Measurements from ENCODE around the gene PLA1A. TPM values are rescaled to one million over a fixed set of nuclear protein-coding genes. Genes with fewer than 3 reads are reported as not detected.
"Not testable (repeated sequence)": the region's sequence is repeated elsewhere in the genome, so short reads cannot be mapped to it uniquely, and the experiment has no call there.

Gene PLA1A
- total and polyA plus RNA-seq, 4 donors, result 0.50 to 5.7 (median 3.1) TPM

DNA sequence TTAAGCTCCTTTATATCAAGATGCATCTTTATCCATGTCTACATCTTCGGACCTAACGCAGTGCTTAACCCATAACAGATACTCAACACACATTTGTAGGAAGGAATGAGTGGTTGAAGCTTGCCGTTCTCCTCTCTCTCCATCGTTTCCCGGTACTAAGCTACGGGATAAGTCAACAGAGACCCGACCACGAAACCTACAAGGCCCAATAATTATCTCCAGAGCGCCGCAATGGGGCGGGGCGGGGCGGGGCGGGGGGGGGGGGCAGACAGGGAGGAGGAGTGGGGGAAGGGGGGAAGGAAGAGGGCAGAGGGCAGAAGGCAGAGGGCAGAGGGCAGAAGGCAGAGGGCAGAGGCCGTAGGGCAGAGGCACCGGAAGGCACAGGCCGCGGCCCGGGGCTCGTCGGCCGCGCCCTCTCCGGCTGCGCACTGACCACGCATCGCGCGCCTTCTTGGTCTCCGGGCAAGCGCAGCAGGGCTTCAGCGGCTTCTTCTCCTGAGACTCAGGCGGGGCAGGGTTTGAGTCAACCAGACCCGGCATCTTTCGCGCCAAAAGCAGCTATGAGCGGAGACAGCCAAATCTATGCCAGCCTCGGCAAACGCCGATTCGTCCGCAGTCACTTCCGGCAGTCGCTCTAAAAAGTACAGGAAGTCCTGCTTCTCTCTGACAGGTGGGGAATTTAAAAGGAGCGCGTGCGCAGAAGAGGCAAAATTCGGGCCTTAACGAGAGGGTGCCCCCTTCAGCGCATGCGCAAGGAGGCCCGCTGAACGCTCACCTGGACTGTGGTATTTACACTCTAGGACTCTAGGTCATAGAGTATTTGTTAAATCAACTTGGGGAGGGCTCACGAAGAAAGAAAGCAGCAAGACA is 79.3 kb downstream of the PLA1A start, which contains the start of gene COX17:
Gene COX17, minus strand, starts transcription at position 636 of the 870 bp plus-strand sequence. Its CDS starts 96 bp downstream, at position 540.
- Histone ChIP-seq H3K36me3 (ENCODE audit: control insufficient read depth in 1 of 2, insufficient read depth in 2 of 2, low read length in 1 of 2) (peaks cover 0 to 3% of the 10 kb centered on the region in 2 donors), H3K27ac (ENCODE audit: low read depth in 1 of 2, low read length in 2 of 2) (peak within 1 kb of the TSS; percentile 61 to 92), H3K4me3 (ENCODE audit: low read length in 2 of 2) (peak within 1 kb of the TSS; percentile 79 to 81), H3K27me3 (ENCODE audit: control insufficient read depth in 1 of 2, insufficient read depth in 2 of 2, low read length in 1 of 2) (no peaks in the 10 kb centered on the region), H3K9me3 (ENCODE audit: control insufficient read depth, low read length) (no peaks in the 10 kb centered on the region), H3K4me1 (ENCODE audit: control insufficient read depth in 1 of 2, insufficient read depth in 2 of 2, low read length in 2 of 2) (no peaks in the 10 kb centered on the region)
- ATAC-seq (ENCODE audit: low FRiP score) (peak; percentile 95), DNase-seq (peak; percentile 96 to 97)
- 0% methylated on average over 53 to 54 of the region's 54 CpGs for WGBS, 2 donors
- intact Hi-C loops (cut with DNase I), result loop anchor here in 1 of 2 donors (2.0 to 10.0 kb wide), 2 partner anchors 98 to 182 kb away; partner anchors contain the start of genes ADPRH and TIMMDC1

DNA sequence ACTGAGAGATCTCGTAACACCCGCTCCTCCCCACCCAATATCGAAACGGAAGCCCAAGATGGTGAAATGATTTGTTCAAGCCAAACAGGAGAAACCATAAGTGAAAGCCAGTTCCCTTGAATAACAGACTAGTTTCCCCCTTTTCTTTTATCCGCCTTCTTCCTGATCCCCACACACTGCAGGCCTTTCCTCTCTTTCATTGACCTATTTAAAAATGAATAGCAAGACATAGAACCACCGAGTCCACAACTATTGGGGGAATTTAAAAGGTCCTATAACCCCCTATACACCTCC is 79.9 kb downstream of the PLA1A start:
- Histone ChIP-seq H3K27ac (ENCODE audit: low read depth in 1 of 2, low read length in 2 of 2) (peak overlapping the region; percentile 61 to 92), H3K36me3 (ENCODE audit: control insufficient read depth in 1 of 2, insufficient read depth in 2 of 2, low read length in 1 of 2) (peaks cover 0 to 3% of the 10 kb centered on the region in 2 donors), H3K4me3 (ENCODE audit: low read length in 2 of 2) (peak overlapping the region; percentile 79 to 81), H3K9me3 (ENCODE audit: control insufficient read depth, low read length) (no peaks in the 10 kb centered on the region), H3K4me1 (ENCODE audit: control insufficient read depth in 1 of 2, insufficient read depth in 2 of 2, low read length in 2 of 2) (no peaks in the 10 kb centered on the region), H3K27me3 (ENCODE audit: control insufficient read depth in 1 of 2, insufficient read depth in 2 of 2, low read length in 1 of 2) (no peaks in the 10 kb centered on the region)
- WGBS, 2 donors, result 11 to 13% methylated on average over 6 of the region's 6 CpGs
- DNase-seq, result no peak
- intact Hi-C loops (cut with DNase I), result loop anchor here in 1 of 2 donors (2.0 to 10.0 kb wide), 2 partner anchors 99 to 183 kb away; partner anchors contain the start of genes ADPRH and TIMMDC1
- no peak for ATAC-seq (ENCODE audit: low FRiP score)

DNA sequence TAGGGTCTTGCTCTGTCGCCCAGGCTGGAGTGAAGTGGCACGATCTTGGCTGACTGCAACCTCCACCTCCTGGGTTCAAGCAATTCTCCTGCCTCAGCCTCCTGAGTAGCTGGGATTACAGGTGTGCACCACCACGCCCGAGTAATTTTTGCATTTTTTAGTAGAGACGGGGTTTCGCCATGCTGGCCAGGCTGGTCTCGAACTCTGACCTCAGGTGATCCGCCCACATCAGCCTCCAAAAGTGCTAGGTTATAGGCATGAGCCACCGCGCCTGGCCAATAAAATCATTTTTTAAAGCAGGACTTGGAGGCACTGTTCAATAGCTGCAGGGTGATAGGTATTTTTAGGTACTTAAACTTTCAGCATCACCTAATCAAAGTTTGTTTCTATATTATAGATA is 80.5 kb downstream of the PLA1A start:
- H3K4me1 ChIP-seq (ENCODE audit: control insufficient read depth in 1 of 2, insufficient read depth in 2 of 2, low read length in 2 of 2); H3K27me3 ChIP-seq (ENCODE audit: control insufficient read depth in 1 of 2, insufficient read depth in 2 of 2, low read length in 1 of 2); DNase-seq; ATAC-seq (ENCODE audit: low FRiP score); H3K9me3 ChIP-seq (ENCODE audit: control insufficient read depth, low read length); H3K4me3 ChIP-seq (ENCODE audit: low read length in 2 of 2); H3K27ac ChIP-seq (ENCODE audit: low read depth in 1 of 2, low read length in 2 of 2); H3K36me3 ChIP-seq (ENCODE audit: control insufficient read depth in 1 of 2, insufficient read depth in 2 of 2, low read length in 1 of 2): not testable (repeated sequence)
- 97 to 99% methylated on average over 10 of the region's 10 CpGs for WGBS, 2 donors
- intact Hi-C loops (cut with DNase I), result loop anchor here in 1 of 2 donors (10.0 kb wide), 1 partner anchor 183 kb away; the partner anchor contains the start of gene TIMMDC1

Other genes with a start within 250 kb of the PLA1A start
- gene TMEM39A, start 134.3 kb upstream of the PLA1A start, total RNA-seq, result 10 to 100 TPM; 39.6 to 45.7 TPM
- gene TMEM39A, start 134.3 kb upstream of the PLA1A start, polyA plus RNA-seq, result 1 to 10 TPM; 7.5 to 8.5 TPM
- 10 to 100 TPM; 16.2 to 22.7 TPM for gene POGLUT1, start 128.9 kb upstream of the PLA1A start, total RNA-seq
- gene POGLUT1, start 128.9 kb upstream of the PLA1A start, polyA plus RNA-seq, result 1 to 10 TPM; 4.1 to 9.7 TPM
- 10 to 100 TPM; 64.0 to 83.5 TPM for gene TIMMDC1, start 99.3 kb upstream of the PLA1A start, total RNA-seq
- gene TIMMDC1, start 99.3 kb upstream of the PLA1A start, polyA plus RNA-seq, result 10 to 100 TPM; 44.6 to 71.6 TPM
- gene CD80, start 38.3 kb upstream of the PLA1A start, total RNA-seq, result 1 to 10 TPM; 1.8 to 2.3 TPM
- under 1 TPM in 1 of 2 donors, not detected in 1; 0.38 TPM for gene CD80, start 38.3 kb upstream of the PLA1A start, polyA plus RNA-seq
- 10 to 100 TPM; 13.6 to 13.9 TPM for gene ADPRH, start 18.4 kb upstream of the PLA1A start, total RNA-seq
- 1 to 10 TPM; 5.6 to 7.5 TPM for gene ADPRH, start 18.4 kb upstream of the PLA1A start, polyA plus RNA-seq
- 10 to 100 TPM in 1 of 2 donors, 1 to 10 TPM in 1; 9.5 to 11.5 TPM for gene POPDC2, start 62.7 kb downstream of the PLA1A start, total RNA-seq
- gene POPDC2, start 62.7 kb downstream of the PLA1A start, polyA plus RNA-seq, result 10 to 100 TPM; 11.0 to 17.5 TPM
- 10 to 100 TPM; 43.6 to 47.3 TPM for gene COX17, start 79.5 kb downstream of the PLA1A start, total RNA-seq
- 100 to 1,000 TPM in 1 of 2 donors, 10 to 100 TPM in 1; 74.9 to 170 TPM for gene COX17, start 79.5 kb downstream of the PLA1A start, polyA plus RNA-seq
- 1 to 10 TPM; 3.7 TPM for gene CFAP91, start 105.1 kb downstream of the PLA1A start, total RNA-seq
- 1 to 10 TPM in 1 of 2 donors, under 1 TPM in 1; 0.50 to 8.5 TPM for gene CFAP91, start 105.1 kb downstream of the PLA1A start, polyA plus RNA-seq
- under 1 TPM in 1 of 2 donors, not detected in 1; 0.12 TPM for gene NR1I2, start 184.2 kb downstream of the PLA1A start, total RNA-seq
- gene NR1I2, start 184.2 kb downstream of the PLA1A start, polyA plus RNA-seq, result 1 to 10 TPM in 1 of 2 donors, under 1 TPM in 1; 0.20 to 9.5 TPM

All from aorta (tissue), 5 donors.